ENCODE results near the gene TBXAS1. TPM values are rescaled to one million over a fixed set of nuclear protein-coding genes. Genes with fewer than 3 reads are reported as not detected.

Gene TBXAS1
- total RNA-seq, 4 donors from 2014 or later = 0.41 to 5.2 (median 3.3) TPM

DNA sequence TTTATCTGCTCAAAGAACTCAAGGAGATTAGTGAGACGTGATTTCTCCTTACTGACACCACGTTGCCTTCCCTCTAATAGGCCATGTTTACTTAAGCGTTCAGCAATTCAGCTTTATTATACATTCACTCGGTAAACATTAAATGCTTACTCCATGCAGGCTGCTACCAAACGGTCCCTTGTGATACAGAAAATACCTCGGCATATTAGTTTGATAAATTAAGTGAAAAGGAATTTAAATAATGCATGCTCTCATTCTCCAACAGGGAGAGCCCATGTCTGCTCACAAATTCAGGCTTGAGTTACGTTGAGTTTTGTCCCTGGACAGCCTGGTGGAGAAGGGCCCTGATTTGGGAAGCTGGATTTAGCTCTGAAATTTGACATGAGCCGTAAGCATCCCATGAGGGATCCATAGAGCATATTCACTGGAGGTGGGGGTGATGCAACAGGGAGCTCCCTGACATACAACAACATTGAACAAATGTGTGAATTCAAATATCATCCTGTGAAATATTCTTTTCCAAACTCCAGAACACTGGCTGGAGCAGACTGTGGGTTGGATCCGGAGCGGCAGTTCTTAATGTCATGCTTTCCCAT lies 86.3 kb downstream of the TBXAS1 start:
- Histone ChIP-seq H3K27me3 (no peaks in the 10 kb centered on the region), H3K36me3 (no peaks in the 10 kb centered on the region), H3K4me3 (no peak overlapping the region), H3K4me1 (peaks cover 4 to 16% of the 10 kb centered on the region in 2 donors), H3K27ac (peak overlapping the region in 1 of 4 donors; percentile 10), H3K9me3 (no peaks in the 10 kb centered on the region)
- TF ChIP-seq POLR2A (IDR thresholded peaks at IDR 0.05) = no peak
- TF ChIP-seq, protein P1, sequence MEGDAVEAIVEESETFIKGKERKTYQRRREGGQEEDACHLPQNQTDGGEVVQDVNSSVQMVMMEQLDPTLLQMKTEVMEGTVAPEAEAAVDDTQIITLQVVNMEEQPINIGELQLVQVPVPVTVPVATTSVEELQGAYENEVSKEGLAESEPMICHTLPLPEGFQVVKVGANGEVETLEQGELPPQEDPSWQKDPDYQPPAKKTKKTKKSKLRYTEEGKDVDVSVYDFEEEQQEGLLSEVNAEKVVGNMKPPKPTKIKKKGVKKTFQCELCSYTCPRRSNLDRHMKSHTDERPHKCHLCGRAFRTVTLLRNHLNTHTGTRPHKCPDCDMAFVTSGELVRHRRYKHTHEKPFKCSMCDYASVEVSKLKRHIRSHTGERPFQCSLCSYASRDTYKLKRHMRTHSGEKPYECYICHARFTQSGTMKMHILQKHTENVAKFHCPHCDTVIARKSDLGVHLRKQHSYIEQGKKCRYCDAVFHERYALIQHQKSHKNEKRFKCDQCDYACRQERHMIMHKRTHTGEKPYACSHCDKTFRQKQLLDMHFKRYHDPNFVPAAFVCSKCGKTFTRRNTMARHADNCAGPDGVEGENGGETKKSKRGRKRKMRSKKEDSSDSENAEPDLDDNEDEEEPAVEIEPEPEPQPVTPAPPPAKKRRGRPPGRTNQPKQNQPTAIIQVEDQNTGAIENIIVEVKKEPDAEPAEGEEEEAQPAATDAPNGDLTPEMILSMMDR (IDR thresholded peaks at IDR 0.05 in 4 of 5, conservative IDR thresholded peaks at IDR 0.05 in 1 of 5) = no peak
- intact Hi-C loops (cut with DNase I; ENCODE audit: low total_unique reads) (no loop called here), in situ Hi-C loops (cut with MboI; ENCODE audit: low sequenced_read_pairs in 4 of 4) (no loop called here)
- DNase-seq = no peak
- ATAC-seq = no peak

DNA sequence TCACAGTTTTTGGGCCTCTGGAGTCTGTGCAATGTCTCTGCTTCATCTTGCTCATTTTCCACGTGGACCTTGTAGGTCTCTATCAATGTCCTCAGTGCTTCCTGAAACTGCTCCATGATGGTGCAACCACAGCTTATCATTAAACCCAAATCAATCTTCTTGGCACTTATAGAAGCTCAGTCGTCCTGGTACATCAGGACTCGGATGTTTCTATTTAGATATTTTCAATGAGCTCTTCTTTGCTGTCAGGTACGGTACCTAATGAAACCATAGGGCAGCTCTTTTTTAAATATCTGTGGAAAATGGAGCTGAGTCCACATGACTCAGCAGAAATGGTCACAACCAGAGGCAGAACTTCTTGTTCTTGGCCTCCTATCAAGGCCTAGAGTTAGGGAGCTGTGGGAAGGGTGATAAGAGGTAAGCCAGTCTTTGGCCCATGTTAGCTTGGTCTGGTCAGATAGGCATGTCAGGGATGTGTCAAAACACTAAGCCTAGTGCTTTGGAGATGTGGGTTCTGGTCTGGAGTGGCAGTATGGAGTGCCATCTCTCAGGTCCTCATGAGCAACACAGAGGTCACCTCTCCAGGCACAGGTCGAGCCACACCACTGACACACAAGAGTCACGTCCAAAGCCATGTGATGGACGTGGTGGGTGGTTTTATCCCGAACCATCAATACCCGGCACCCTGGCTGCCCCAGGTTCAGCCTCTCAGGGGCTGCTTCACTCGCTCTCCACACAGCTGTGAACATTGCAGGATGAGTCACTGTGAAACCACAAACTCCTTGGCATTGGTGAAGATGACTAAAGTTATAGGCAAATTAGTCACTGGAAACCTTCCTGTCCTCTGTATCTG lies 87.0 kb downstream of the TBXAS1 start:
- Histone ChIP-seq H3K27ac (peak overlapping the region in 3 of 4 donors; percentile 14 to 42 (median 33)), H3K27me3 (no peaks in the 10 kb centered on the region), H3K4me3 (no peak overlapping the region), H3K36me3 (no peaks in the 10 kb centered on the region), H3K9me3 (no peaks in the 10 kb centered on the region), H3K4me1 (peaks cover 4 to 16% of the 10 kb centered on the region in 2 donors)
- intact Hi-C loops (cut with DNase I; ENCODE audit: low total_unique reads) (no loop called here), in situ Hi-C loops (cut with MboI; ENCODE audit: low sequenced_read_pairs in 4 of 4) (no loop called here)
- no peak for TF ChIP-seq POLR2A (IDR thresholded peaks at IDR 0.05)
- TF ChIP-seq, protein P1 (IDR thresholded peaks at IDR 0.05 in 4 of 5, conservative IDR thresholded peaks at IDR 0.05 in 1 of 5) = no peak
- ATAC-seq = peak; percentile 79 to 86
- DNase-seq = peak; percentile 24 to 57

DNA sequence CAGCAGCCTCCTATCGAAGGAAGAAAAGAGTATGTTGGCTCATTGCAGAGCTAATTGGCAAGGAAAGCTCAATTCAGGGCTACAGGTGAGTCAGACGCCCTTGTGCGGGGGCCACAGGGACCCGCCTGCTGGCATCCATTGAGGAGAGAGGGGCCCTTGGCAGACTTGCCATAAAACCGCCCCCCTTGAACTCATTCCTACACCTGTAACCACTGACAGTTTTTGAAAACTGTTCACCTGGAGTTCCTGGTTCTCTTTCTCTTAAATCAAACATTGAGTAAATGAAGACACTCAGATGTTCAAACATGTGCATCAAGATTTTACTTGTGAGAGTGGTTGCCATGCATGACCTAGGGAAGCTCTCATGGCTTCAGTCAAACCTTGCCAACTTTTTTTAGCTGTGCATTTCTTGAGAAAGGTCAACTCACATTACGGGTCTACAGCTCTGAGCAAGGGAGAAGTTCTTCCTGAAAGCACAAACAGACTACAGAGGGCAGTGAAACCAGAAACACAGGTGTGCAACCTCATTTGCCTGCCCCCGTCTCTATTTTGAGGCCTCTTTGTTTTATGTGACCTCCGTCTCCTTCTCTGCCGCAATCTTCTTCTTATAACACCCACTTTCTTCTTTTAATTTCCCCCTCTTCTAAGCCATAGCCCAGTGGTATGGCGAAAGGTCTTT lies 87.8 kb downstream of the TBXAS1 start:
- ATAC-seq (no peak), DNase-seq (no peak)
- Histone ChIP-seq H3K4me3 (no peak overlapping the region), H3K9me3 (no peaks in the 10 kb centered on the region), H3K27ac (peak overlapping the region in 1 of 4 donors; percentile 42), H3K4me1 (peaks cover 4 to 16% of the 10 kb centered on the region in 2 donors), H3K36me3 (no peaks in the 10 kb centered on the region), H3K27me3 (no peaks in the 10 kb centered on the region)
- TF ChIP-seq POLR2A (IDR thresholded peaks at IDR 0.05) = no peak
- TF ChIP-seq, protein P1 (IDR thresholded peaks at IDR 0.05 in 4 of 5, conservative IDR thresholded peaks at IDR 0.05 in 1 of 5) = no peak
- intact Hi-C loops (cut with DNase I; ENCODE audit: low total_unique reads) = no loop called here
- in situ Hi-C loops (cut with MboI; ENCODE audit: low sequenced_read_pairs in 4 of 4) = no loop called here

DNA sequence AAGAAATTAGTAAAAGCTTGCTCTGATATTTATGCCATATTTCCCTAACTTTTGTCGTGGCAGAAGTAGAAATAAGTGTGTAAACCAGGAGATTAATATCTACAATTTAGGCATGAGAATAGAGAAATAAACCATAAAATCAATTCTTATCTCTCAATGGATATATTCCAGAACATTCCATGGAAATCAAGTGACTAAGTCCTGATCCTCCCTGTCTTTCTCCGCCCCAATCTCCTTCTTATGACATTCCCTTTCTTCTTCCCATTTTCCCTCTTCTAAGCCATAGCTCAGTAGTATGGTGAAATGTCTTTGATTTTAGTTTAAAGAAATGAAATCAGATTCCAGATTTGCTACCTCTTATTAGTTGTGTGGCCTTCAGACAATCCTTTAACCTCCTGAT lies 88.8 kb downstream of the TBXAS1 start:
- peaks cover 4 to 16% of the 10 kb centered on the region in 2 donors for H3K4me1 ChIP-seq
- TF ChIP-seq POLR2A (IDR thresholded peaks at IDR 0.05) = no peak
- TF ChIP-seq, protein P1 (IDR thresholded peaks at IDR 0.05 in 4 of 5, conservative IDR thresholded peaks at IDR 0.05 in 1 of 5) = no peak
- no peaks in the 10 kb centered on the region for H3K27me3 ChIP-seq
- no peak for DNase-seq
- no peaks in the 10 kb centered on the region for H3K36me3 ChIP-seq
- H3K4me3 ChIP-seq = no peak overlapping the region
- in situ Hi-C loops (cut with MboI; ENCODE audit: low sequenced_read_pairs in 4 of 4) = no loop called here
- no peak for ATAC-seq
- H3K9me3 ChIP-seq = no peaks in the 10 kb centered on the region
- H3K27ac ChIP-seq = no peak overlapping the region
- intact Hi-C loops (cut with DNase I; ENCODE audit: low total_unique reads) = no loop called here

All from gastrocnemius medialis (tissue), 4 donors.